Measurements from ENCODE around the gene SMIM30.
"Not testable (repeated sequence)": the region's sequence is repeated elsewhere in the genome, so short reads cannot be mapped to it uniquely, and the experiment has no call there.

SMIM30 gene

DNA sequence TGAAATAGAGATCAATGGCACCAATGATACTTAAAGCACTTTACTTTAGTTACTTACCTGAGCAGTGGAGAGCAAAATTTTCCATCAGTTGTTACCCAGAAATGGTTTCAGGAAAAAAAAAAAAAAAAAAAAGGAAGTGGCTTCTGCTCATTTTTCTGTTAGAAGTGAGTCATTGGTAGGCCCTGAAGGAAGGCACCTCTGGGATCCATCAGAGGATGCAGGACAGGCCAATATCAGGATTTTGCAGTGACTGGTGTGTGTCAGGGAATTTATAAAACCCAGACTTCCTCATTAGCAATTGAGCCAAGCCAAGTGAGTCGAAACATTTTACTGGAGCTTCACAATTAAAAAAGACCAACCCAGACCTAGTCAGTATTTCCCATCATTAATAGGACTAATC, 2.3 kb upstream of the SMIM30 start:
- H3K4me3 ChIP-seq, result no peak overlapping the region
- no peaks in the 10 kb centered on the region for H3K36me3 ChIP-seq
- TF ChIP-seq, protein P1, sequence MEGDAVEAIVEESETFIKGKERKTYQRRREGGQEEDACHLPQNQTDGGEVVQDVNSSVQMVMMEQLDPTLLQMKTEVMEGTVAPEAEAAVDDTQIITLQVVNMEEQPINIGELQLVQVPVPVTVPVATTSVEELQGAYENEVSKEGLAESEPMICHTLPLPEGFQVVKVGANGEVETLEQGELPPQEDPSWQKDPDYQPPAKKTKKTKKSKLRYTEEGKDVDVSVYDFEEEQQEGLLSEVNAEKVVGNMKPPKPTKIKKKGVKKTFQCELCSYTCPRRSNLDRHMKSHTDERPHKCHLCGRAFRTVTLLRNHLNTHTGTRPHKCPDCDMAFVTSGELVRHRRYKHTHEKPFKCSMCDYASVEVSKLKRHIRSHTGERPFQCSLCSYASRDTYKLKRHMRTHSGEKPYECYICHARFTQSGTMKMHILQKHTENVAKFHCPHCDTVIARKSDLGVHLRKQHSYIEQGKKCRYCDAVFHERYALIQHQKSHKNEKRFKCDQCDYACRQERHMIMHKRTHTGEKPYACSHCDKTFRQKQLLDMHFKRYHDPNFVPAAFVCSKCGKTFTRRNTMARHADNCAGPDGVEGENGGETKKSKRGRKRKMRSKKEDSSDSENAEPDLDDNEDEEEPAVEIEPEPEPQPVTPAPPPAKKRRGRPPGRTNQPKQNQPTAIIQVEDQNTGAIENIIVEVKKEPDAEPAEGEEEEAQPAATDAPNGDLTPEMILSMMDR (IDR thresholded peaks at IDR 0.05), result no peak
- no peak for DNase-seq
- no peaks in the 10 kb centered on the region for H3K9me3 ChIP-seq
- intact Hi-C loops (cut with DNase I; ENCODE audit: low total_unique reads), result loop anchor here (5.0 kb wide), 1 partner anchor 183 kb away; a partner anchor contains a TSS
- H3K27me3 ChIP-seq, result no peaks in the 10 kb centered on the region
- H3K27ac ChIP-seq, result no peak overlapping the region
- peaks cover 0 to 8% (median 6%) of the 10 kb centered on the region in 4 donors for H3K4me1 ChIP-seq

DNA sequence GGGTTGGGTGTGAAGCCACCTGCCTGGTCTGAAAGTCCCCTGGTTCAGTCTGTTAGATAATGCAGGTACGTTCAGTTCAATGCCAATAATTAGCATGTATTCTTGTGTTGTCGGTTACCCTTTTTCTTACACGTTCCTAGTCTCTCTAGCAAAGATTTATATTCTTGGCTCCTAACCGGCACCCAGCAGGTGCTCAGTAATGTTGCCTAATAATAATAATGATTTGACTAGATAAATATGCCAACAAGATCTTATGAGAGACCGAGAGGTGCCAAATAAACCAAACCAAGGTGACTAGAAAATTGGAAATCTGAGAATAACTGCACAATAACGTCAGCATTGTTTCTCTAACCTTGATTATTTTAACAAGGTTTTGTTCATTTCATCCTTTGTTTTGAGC, 1.1 kb upstream of the SMIM30 start:
- DNase-seq, result no peak
- intact Hi-C loops (cut with DNase I; ENCODE audit: low total_unique reads), result loop anchor here (10.0 kb wide), 1 partner anchor 325 kb away; the partner anchor contains the start of gene TMEM168
- TF ChIP-seq, protein P1 (IDR thresholded peaks at IDR 0.05), result no peak
- Histone ChIP-seq H3K4me1 (peaks cover 0 to 8% (median 6%) of the 10 kb centered on the region in 4 donors), H3K4me3 (no peak overlapping the region), H3K27me3 (no peaks in the 10 kb centered on the region), H3K36me3 (peaks cover 0 to 1% (median 0%) of the 10 kb centered on the region in 3 donors), H3K9me3 (no peaks in the 10 kb centered on the region), H3K27ac (no peak overlapping the region)

DNA sequence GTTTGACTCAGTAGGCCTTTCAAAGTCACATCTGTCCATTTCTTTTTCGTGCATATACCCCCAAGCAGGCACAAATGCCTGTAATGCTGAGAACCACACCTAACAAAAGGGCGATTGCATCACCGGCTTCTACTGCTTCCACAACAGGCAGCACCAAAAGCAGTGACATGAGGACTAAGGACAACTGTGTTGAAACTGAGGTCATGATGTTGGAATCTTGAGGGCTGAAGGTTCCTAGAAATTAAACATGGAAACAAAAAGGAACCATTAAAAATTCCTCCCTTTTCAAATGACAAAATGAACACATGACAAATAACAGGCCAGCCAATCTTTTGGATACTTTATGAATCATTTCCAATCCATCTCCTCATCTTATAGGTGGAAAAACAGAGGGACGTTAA, 980 bp downstream of the SMIM30 start:
- peak overlapping the region in 1 of 2 donors; percentile 59 for H3K27ac ChIP-seq
- not testable (repeated sequence) for H3K4me1 ChIP-seq, H3K9me3 ChIP-seq, DNase-seq, H3K27me3 ChIP-seq
- intact Hi-C loops (cut with DNase I; ENCODE audit: low total_unique reads), result loop anchor here (10.0 kb wide), 1 partner anchor 323 kb away; the partner anchor contains the start of gene TMEM168
- peak overlapping the region in 1 of 2 donors; percentile 67 for H3K4me3 ChIP-seq
- H3K36me3 ChIP-seq, result peaks cover 0 to 16% (median 0%) of the 10 kb centered on the region in 3 donors

DNA sequence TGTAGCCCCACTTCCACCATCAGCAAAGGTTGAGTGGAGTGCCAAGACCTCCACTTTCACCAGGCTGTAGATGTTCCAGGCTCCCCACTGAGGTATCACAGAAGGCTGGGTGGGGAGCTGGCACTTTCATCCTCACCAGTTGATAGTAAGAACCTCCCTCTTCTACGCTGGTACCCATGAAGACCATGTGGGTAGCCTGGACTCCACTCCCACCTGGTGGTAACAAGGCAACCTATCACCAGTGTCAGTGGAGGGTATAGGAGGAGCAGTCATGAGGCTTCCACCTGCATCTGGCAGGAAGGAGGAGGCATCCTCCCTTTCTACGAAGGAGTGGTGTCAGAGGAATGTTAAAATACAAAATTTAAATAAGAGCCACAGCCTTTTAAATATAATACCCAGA, 4.4 kb downstream of the SMIM30 start:
- intact Hi-C loops (cut with DNase I; ENCODE audit: low total_unique reads), result loop anchor here (10.0 kb wide), 1 partner anchor 319 kb away; the partner anchor contains the start of gene TMEM168
- DNase-seq, result no peak

DNA sequence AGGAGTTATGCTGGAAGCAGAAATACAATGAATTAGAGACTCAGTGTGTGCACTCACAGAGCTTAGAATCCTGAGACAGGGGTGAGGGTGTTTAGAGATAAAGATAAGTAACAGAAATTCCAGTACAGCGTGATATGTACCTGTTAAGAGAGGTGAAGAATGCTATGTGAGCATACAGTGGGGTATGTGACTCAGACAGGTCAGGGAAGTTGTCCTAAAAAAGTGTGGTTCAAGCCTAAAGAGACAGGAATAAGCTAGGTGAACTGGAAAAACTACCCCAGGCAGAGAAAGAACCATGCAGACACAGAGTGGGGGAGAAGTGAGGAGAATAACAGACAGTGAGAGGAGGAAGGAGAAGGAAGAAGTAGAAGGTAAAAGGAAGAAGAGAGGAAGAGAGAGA, 8.6 kb downstream of the SMIM30 start:
- Histone ChIP-seq H3K4me1 (no peaks in the 10 kb centered on the region), H3K36me3 (peaks cover 0 to 16% (median 0%) of the 10 kb centered on the region in 3 donors), H3K27ac (no peak overlapping the region), H3K27me3 (no peaks in the 10 kb centered on the region), H3K4me3 (no peak overlapping the region), H3K9me3 (no peaks in the 10 kb centered on the region)
- DNase-seq, result no peak
- intact Hi-C loops (cut with DNase I; ENCODE audit: low total_unique reads), result loop anchor here (10.0 kb wide), 1 partner anchor 315 kb away; the partner anchor contains the start of gene TMEM168
- TF ChIP-seq, protein P1 (IDR thresholded peaks at IDR 0.05), result no peak

More for the DNA sequence above, 4.4 kb downstream of the SMIM30 start:
- no peak overlapping the region for H3K4me3 ChIP-seq
- no peaks in the 10 kb centered on the region for H3K27me3 ChIP-seq
- TF ChIP-seq, protein P1 (IDR thresholded peaks at IDR 0.05), result no peak
- H3K9me3 ChIP-seq, result no peaks in the 10 kb centered on the region
- H3K36me3 ChIP-seq, result peaks cover 0 to 16% (median 0%) of the 10 kb centered on the region in 3 donors
- H3K27ac ChIP-seq, result no peak overlapping the region
- peaks cover 0 to 8% (median 6%) of the 10 kb centered on the region in 4 donors for H3K4me1 ChIP-seq

DNA sequence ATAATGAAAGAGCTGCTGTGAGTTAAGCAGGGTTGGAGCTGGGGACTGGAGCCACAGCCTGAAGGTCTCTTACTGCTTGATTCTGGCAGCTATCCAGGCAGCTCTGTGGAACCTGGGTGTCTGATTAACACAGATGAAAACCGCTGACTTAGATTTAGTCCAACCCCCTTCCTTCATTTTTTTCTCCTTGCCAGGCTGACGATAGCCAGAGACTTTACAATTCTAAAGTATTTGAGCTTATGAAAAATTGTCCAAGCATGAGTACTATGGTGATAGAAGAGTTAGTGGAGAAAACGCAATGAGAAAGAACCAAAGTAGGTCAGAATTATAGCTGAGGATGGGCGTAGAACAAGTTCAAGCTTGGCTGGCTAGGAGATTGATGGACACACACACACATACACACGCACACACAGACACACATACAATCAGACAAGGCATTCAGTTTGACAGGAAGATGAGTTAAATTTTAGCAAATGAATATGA, 18.2 kb downstream of the SMIM30 start:
- no peak overlapping the region for H3K4me3 ChIP-seq
- H3K27me3 ChIP-seq, result no peaks in the 10 kb centered on the region
- H3K27ac ChIP-seq, result no peak overlapping the region
- no peaks in the 10 kb centered on the region for H3K4me1 ChIP-seq
- intact Hi-C loops (cut with DNase I; ENCODE audit: low total_unique reads), result no loop called here
- H3K36me3 ChIP-seq, result no peaks in the 10 kb centered on the region
- TF ChIP-seq, protein P1 (IDR thresholded peaks at IDR 0.05), result no peak
- no peaks in the 10 kb centered on the region for H3K9me3 ChIP-seq
- no peak for DNase-seq

All from tibial artery (tissue), 4 donors.